ENCODE measurements around the gene ZFYVE21. TPM values are rescaled to one million over a fixed set of nuclear protein-coding genes. Genes with fewer than 3 reads are reported as not detected.

ZFYVE21 gene
- polyA plus RNA-seq, 2 of the 4 experiments (the other 2 are of a cell fraction) = 28.7 to 33.0 TPM

GRCh38 chr14:103773521-103773920 lies 57.9 kb downstream of the ZFYVE21 start:
- H3K4me1 ChIP-seq = no peaks in the 10 kb centered on the region

More at GRCh38 chr14:103773521-103773920, 57.9 kb downstream of the ZFYVE21 start:
- Histone ChIP-seq H3K27ac (no peak overlapping the region), H3K4me3 (no peak overlapping the region), H3K4me2 (no peak overlapping the region), H3K9me3 (no peaks in the 10 kb centered on the region)
- DNase-seq (ENCODE audit: low read depth in 1 of 2, low spot score in 1 of 2) (no peak), FAIRE-seq (no peak), ATAC-seq (no peak)
- TF ChIP-seq BCL3 (IDR thresholded peaks at IDR 0.05) (no peak), NFE2L2 (conservative IDR thresholded peaks at IDR 0.05; ENCODE audit: low read length) (no peak), KDM1A (IDR thresholded peaks at IDR 0.05; ENCODE audit: low read depth) (no peak), TFCP2L1 (CRISPR knock-in tag; IDR thresholded peaks at IDR 0.05) (no peak), ATOH8 (CRISPR knock-in tag; IDR thresholded peaks at IDR 0.05; ENCODE audit: low read depth) (no peak), POLR2A (IDR thresholded peaks at IDR 0.05; ENCODE audit: low read length) (no peak), REST (IDR thresholded peaks at IDR 0.05) (no peak), FOSB (CRISPR knock-in tag; IDR thresholded peaks at IDR 0.05) (no peak), HOXB13 (CRISPR knock-in tag; IDR thresholded peaks at IDR 0.05; ENCODE audit: low read depth) (no peak), GATA3 (IDR thresholded peaks at IDR 0.05; ENCODE audit: borderline replicate concordance) (no peak), SMC3 (IDR thresholded peaks at IDR 0.05) (no peak), USF2 (IDR thresholded peaks at IDR 0.05) (no peak), JUN (IDR thresholded peaks at IDR 0.05) (no peak), ZFP36 (IDR thresholded peaks at IDR 0.05; ENCODE audit: borderline replicate concordance, partially characterized antibody) (no peak), HMGXB4 (CRISPR knock-in tag; IDR thresholded peaks at IDR 0.05; ENCODE audit: borderline replicate concordance) (no peak), JUNB (IDR thresholded peaks at IDR 0.05) (no peak), RARB (CRISPR knock-in tag; IDR thresholded peaks at IDR 0.05) (no peak), NR3C1 (IDR thresholded peaks at IDR 0.05) (no peak), CBX8 (IDR thresholded peaks at IDR 0.05) (no peak)
- WGBS (ENCODE audit: missing lambda C conversion rate) = 97% methylated on average over 2 of the region's 2 CpGs
- CTCF ChIA-PET = no interaction called here
- POLR2A ChIA-PET = no interaction called here

All from A549 (cell line).